Purkinje cell (primary cell): Measurements from ENCODE around the gene CLIC3. TPM values are rescaled to one million over a fixed set of nuclear protein-coding genes. Genes with fewer than 3 reads are reported as not detected.

Experiments used
- polyA plus RNA-seq: library from polyadenylated mRNA; unstranded; fragments of >200 nt; fragmentation: Nextera tagmentation; gene quantifications from 2 replicates; pipeline ENCODE4 v1.2.1, GENCODE V29; 2014

CLIC3 gene, protein sequence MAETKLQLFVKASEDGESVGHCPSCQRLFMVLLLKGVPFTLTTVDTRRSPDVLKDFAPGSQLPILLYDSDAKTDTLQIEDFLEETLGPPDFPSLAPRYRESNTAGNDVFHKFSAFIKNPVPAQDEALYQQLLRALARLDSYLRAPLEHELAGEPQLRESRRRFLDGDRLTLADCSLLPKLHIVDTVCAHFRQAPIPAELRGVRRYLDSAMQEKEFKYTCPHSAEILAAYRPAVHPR
- polyA plus RNA-seq = not detected in 2 replicates

DNA sequence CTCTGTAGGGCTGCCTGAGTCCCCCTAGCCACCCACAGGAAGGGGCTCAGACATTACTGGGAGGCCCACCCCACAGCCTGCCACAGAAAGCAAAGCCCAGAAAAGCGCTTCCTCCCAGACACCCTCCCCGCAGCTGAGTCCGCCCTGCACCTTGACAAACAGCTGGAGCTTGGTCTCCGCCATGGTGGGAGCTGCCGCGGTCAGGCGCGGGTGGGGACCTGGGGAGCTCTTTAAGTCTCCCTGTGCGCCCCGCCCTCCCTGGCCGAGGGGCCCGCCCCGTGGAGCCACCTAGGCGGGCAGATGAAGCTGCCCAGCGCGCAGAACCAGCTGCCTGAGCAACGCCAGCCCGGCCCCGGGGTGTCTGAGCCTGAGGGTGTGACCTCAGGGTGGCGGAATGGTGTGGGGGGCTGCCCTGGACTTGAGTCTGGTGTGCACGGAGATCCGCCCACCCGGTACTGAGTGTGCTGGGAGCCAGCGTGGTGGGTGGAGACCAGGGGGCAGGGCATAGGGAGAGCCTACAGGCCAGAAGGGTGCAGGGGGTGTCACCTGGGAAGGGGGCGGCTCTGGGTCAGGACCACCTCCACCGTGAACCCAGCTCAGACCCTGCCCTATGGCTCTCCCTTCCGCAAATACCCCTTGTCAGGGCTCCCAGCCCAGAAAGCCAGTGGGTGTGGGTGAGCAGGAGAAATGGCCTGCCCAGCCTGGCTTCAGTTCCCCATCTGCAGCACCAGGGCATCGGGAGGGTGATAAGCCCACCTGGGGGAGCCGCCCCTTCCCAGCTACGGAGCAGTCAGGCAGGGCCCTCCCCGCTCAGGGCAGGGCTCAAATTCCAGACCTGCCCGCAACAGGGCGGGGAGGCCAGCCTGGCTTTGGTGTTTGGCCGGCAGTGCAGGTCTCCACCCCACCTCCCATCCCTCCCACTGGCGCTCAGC is at the start of gene CLIC3:
Gene CLIC3 (minus strand): TSS at position 208 of the 932 bp plus-strand sequence. CDS start 25 bp downstream, at position 183.

DNA sequence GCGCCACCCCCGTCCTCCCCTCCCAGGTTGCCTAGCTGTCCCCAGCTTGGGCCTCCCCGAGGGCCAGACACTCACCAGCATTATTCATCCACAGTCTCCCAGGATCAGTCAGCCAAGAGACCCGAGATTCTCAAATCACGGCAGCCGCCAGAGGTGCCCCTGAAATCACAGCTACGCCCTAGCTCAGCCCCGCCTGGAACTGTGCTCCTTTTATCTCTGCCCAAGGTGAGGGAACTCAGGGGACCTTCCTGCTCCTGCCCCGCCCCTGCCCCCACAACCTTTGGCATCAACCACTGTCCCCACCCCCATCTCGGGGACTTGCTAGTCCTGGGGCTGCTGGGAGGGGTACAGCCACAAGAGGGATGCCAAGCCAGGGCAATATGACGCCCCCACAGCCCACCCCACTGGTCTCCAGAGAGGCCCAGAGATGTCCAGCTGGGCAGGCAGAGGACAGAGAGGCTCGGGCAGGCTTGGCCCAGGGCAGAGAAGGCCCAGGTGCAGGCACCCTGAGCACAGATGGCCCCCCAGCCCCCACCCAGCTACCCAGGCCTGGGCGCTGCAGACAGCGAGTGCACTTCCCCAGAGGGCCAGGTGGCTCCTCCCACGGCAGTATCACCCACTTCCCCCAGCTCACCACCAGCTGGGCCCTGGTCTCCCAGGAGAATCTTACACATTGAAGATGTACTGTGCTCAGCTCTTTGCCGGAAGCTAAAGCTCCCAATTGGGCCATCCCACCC is 35.7 kb upstream of the CLIC3 start, which contains the start of gene FUT7:
Gene FUT7 (minus strand): TSS at position 185 of the 737 bp plus-strand sequence. CDS start 97 bp downstream, at position 88.

DNA sequence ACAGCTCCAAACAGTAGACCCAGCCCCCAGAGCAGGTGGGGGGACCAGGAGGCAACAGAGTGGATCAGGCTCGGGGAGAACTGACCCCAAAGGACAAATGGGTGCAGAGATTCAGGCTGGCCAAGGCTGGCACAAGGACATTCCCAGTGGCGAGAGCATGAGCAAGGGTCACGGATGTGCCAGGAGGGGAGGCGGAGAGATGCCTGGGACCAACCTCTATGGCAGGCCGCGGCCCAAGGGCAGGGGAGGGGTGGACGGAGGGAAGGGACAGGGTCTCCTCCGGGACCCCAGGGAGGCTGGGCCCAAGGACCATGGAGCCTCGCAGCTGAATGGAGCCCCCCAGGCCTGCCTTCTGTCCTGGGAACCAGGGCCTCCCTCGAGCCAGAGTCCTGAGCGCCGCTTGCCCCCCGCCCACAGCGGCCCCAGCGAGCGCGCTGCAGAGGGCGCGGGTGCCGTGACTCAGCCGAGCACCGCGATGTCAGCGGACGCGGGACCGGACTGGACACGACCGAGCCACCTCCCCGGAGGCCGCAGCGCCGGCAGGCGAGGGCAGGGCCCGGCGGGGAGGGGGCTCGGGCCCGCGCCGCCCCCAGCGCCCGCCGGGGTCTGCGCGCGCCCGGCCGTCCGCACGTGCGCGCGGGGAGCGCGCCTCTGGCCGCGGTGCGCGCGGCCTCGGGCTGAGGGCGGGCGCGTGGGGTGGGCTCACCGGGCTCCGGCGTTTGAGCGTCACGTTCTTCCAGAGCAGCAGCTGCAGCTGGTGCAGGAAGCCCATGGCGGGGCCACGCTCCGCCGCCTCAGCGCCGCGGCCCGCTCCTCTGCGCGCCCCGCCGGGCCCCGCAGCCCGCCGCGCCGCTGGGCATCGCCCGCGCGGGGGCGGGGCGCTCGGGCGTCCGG is 31.2 kb upstream of the CLIC3 start, which contains the start of gene ABCA2:
Gene ABCA2 (minus strand): TSS at position 869 of the 894 bp plus-strand sequence. CDS start 97 bp downstream, at position 772.

DNA sequence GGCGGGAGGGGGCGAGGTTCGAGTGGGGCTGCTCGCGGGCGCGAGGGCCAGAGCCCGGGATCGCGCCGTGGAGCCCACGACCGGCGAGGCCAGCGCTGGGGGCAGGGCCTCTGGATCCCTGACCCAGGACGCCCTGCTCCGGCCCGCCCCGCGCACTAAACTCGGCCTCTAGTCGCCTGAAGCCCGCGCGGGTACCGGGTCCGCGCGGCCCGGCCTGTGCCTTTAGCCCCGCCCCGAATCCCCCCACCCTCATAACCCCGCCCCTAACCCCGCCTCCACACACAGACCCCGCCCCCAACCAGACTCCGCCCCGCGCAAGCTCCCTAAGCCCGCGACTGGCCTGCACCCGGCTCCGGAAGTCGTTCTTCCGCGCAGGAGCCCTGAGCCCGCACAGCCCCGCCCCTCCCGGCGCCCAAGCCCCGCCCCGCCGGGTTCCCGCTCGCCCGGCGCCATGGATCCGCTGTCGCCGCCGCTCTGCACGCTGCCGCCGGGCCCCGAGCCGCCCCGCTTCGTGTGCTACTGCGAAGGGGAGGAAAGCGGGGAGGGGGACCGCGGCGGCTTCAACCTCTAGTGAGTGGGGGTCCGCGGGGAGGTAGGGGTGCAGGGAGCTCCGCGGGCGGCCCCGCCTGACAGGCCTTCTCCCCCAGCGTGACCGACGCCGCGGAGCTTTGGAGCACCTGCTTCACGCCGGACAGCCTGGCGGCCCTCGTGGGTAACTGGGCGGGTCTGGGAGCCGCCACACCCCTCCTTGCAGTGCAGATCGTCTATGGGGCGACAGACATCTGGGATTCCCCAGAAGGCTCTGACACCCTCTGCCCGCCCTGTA is 4.2 kb downstream of the CLIC3 start, which contains the start of gene PAXX:
Gene PAXX (plus strand): TSS at position 430 of the 826 bp plus-strand sequence. CDS start 22 bp downstream, at position 452.

DNA sequence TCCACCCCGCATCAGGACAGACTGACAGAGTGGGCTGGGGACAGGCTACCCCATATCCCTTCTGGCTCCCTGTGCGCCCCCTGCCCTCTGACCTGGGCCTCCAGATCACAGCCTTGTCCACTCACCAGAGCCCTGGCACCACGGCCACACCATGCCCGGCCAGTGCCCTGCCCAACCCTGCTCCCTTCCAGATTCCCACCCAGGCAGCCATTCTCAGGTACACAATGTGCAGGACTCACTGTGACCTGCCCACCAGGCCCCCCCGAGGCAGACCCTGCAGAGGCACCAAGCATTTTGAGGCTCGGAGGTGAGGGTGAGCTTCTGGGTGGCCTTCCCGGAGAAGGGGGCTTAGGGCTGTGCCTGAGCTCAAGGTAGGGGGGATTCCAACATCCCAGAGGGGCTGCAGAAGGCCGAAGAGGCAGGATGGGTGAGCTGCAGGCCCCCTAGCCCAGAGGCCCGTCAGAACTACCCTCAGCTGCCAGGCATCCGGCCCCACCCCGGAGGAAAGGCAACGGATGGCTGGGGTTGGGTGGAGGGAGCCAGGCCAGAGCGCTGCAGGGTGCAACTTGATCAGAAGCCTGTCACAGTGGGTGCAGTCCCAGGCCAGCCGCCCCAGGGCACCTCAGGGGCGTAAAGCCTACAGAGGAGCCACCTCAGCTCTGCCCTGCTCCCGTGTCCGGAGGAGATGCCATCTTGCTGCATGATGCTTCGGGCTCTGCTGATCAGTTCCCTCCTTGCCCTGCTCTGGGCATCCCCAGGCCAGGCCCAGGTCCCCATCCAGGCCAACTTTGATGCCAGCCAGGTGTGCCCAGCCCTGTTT is 13.9 kb downstream of the CLIC3 start, which contains the start of gene LCNL1:
Gene LCNL1 (plus strand): TSS at position 762 of the 820 bp plus-strand sequence. CDS start 594 bp downstream, outside the sequence.

DNA sequence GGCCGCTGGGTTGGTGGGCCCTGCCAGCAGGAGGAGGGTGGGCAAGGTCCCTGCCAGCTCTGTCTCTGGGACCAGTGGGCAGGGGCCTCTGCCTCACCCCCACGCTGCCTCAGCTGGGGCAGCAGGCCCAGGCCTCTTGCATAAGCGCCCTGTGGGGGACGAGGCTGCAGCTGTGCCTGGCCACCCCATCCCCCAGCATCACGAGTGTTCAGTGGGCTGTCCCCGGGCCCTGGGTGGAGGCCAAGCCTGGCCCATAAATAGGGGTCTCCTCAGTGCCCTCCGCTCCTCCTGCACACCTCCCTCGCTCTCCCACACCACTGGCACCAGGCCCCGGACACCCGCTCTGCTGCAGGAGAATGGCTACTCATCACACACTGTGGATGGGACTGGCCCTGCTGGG is 19.1 kb downstream of the CLIC3 start, which contains the start of gene PTGDS:
Gene PTGDS (plus strand): TSS at position 282 of the 400 bp plus-strand sequence. CDS start 75 bp downstream, at position 357.

DNA sequence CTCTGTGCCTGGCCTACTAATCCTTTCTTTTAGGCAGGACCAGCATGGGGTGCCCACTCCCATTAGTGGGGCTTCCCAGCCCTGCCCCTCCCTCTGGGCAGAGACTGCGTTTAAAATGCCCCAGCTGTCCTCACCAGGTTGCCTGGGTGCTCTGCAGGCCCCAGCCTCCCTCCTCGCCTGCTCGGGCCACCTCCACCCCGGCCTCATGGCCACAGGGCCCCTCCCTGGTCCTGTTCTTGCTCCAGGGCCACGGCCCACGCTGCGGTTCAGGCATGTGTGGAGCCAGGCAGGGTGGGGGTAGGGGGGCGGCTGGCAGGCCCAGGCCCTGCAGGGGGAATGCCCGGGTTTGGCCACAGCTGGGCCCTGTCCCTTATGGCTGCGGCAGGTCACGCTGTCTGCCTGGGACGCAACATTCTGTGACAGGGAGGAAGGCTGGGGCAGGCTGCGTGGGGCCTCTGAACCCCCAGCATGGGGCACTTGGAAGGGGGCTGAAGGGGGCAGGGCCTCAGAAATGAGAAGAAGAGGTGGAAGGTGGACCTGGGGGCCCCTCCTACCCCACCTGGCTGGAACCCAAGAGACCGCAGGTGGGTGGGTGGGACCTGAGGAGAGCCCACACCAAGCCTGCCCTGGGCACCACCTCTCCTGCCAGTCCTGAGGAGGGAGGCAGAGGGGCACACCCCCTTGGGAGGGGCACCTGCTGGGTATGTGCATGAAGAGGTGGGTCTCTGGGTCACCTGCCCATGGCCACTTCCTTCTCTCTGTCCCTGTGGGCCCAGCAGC is 44.6 kb downstream of the CLIC3 start, which contains the start of gene LCN12:
Gene LCN12 (plus strand): TSS at position 733 of the 780 bp plus-strand sequence. CDS start 55 bp downstream, outside the sequence.

Other genes starting within 250 kb of the CLIC3 start
- not detected in 2 replicates for gene LCN6, start 248.0 kb downstream of the CLIC3 start, polyA plus RNA-seq
- 1.1 TPM in 1 of 2 replicates, not detected in the other for gene LCN8, start 238.3 kb downstream of the CLIC3 start, polyA plus RNA-seq
- gene LCN15, start 232.1 kb downstream of the CLIC3 start, polyA plus RNA-seq = not detected in 2 replicates
- gene TMEM141, start 205.2 kb downstream of the CLIC3 start, polyA plus RNA-seq = 91.0 and 93.8 TPM in 2 replicates
- not detected in 2 replicates for gene CCDC183, start 200.2 kb downstream of the CLIC3 start, polyA plus RNA-seq
- 1.2 and 1.9 TPM in 2 replicates for gene RABL6, start 188.6 kb downstream of the CLIC3 start, polyA plus RNA-seq
- not detected in 2 replicates for gene AJM1, start 154.1 kb downstream of the CLIC3 start, polyA plus RNA-seq
- 274 and 285 TPM in 2 replicates for gene PHPT1, start 147.2 kb downstream of the CLIC3 start, polyA plus RNA-seq
- gene MAMDC4, start 144.2 kb downstream of the CLIC3 start, polyA plus RNA-seq = 0.12 and 0.14 TPM in 2 replicates
- gene EDF1, start 130.3 kb downstream of the CLIC3 start, polyA plus RNA-seq = 421 and 539 TPM in 2 replicates
- gene TRAF2, start 110.1 kb downstream of the CLIC3 start, polyA plus RNA-seq = 1.1 and 1.4 TPM in 2 replicates
- 0.56 and 2.2 TPM in 2 replicates for gene FBXW5, start 51.8 kb downstream of the CLIC3 start, polyA plus RNA-seq
- gene C8G, start 51.3 kb downstream of the CLIC3 start, polyA plus RNA-seq = 0.90 TPM in 1 of 2 replicates, not detected in the other
- not detected in 2 replicates for gene LCN12, start 44.3 kb downstream of the CLIC3 start, polyA plus RNA-seq
- gene PTGDS, start 19.1 kb downstream of the CLIC3 start, polyA plus RNA-seq = 67.9 and 135 TPM in 2 replicates
- not detected in 2 replicates for gene LCNL1, start 13.6 kb downstream of the CLIC3 start, polyA plus RNA-seq
- gene PAXX, start 4.1 kb downstream of the CLIC3 start, polyA plus RNA-seq = 4.7 TPM in 2 replicates
- 0.60 and 0.74 TPM in 2 replicates for gene ABCA2, start 31.7 kb upstream of the CLIC3 start, polyA plus RNA-seq
- not detected in 2 replicates for gene FUT7, start 35.5 kb upstream of the CLIC3 start, polyA plus RNA-seq
- 10.3 and 19.0 TPM in 2 replicates for gene NPDC1, start 49.6 kb upstream of the CLIC3 start, polyA plus RNA-seq
- not detected in 2 replicates for gene ENTPD2, start 57.5 kb upstream of the CLIC3 start, polyA plus RNA-seq
- 0.24 TPM in 1 of 2 replicates, not detected in the other for gene SAPCD2, start 74.0 kb upstream of the CLIC3 start, polyA plus RNA-seq
- gene UAP1L1, start 80.9 kb upstream of the CLIC3 start, polyA plus RNA-seq = not detected in 2 replicates
- gene MAN1B1, start 90.4 kb upstream of the CLIC3 start, polyA plus RNA-seq = 5.7 and 15.4 TPM in 2 replicates
- gene DPP7, start 118.2 kb upstream of the CLIC3 start, polyA plus RNA-seq = 9.9 and 22.2 TPM in 2 replicates
- gene GRIN1, start 142.6 kb upstream of the CLIC3 start, polyA plus RNA-seq = 21.4 and 26.3 TPM in 2 replicates
- not detected in 2 replicates for gene LRRC26, start 173.5 kb upstream of the CLIC3 start, polyA plus RNA-seq
- not detected in 2 replicates for gene TMEM210, start 175.5 kb upstream of the CLIC3 start, polyA plus RNA-seq
- gene ANAPC2, start 192.0 kb upstream of the CLIC3 start, polyA plus RNA-seq = 0.71 TPM in 1 of 2 replicates, not detected in the other
- 7.4 and 25.2 TPM in 2 replicates for gene SSNA1, start 192.1 kb upstream of the CLIC3 start, polyA plus RNA-seq
- gene TPRN, start 204.2 kb upstream of the CLIC3 start, polyA plus RNA-seq = 0.44 and 0.99 TPM in 2 replicates
- gene TMEM203, start 209.1 kb upstream of the CLIC3 start, polyA plus RNA-seq = 21.0 and 30.3 TPM in 2 replicates
- 0.10 and 0.11 TPM in 2 replicates for gene NDOR1, start 209.1 kb upstream of the CLIC3 start, polyA plus RNA-seq
- 2.6 and 5.0 TPM in 2 replicates for gene RNF208, start 225.7 kb upstream of the CLIC3 start, polyA plus RNA-seq
- gene CYSRT1, start 228.6 kb upstream of the CLIC3 start, polyA plus RNA-seq = 0.26 TPM in 1 of 2 replicates, not detected in the other
- not detected in 2 replicates for gene RNF224, start 230.9 kb upstream of the CLIC3 start, polyA plus RNA-seq
- not detected in 2 replicates for gene SLC34A3, start 234.3 kb upstream of the CLIC3 start, polyA plus RNA-seq
- 94.6 and 103 TPM in 2 replicates for gene TUBB4B, start 244.7 kb upstream of the CLIC3 start, polyA plus RNA-seq